HG03103 (cell line): Measurements from ENCODE around the gene A2M.

Source experiments
- ATAC-seq: cut with Tn5 transposase; IDR thresholded peaks from one replicate; pipeline ENCODE4 v1.9.1; 2021; ENCODE audit warnings: low read depth; ENCODE audit not compliant: unreplicated experiment

Gene A2M

DNA sequence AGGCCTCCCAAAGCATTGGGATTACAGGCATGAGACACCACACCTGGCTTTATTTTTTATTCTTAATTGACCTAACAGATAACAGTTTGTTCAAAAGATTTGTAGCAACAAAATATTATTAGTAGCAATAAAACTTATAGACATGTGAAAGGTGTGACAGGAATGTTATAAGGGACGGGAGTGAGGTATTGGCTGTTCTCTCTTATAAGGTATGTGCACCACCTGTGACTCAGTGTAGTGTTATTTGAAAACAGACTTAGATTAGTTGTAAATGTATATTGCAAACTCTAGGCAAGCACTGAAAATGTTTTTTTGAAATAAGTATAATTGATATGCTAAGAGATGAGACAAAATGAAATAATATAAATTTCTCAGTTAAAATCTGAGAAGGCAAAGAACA is 68.6 kb downstream of the A2M start:
- ATAC-seq, result no peak

DNA sequence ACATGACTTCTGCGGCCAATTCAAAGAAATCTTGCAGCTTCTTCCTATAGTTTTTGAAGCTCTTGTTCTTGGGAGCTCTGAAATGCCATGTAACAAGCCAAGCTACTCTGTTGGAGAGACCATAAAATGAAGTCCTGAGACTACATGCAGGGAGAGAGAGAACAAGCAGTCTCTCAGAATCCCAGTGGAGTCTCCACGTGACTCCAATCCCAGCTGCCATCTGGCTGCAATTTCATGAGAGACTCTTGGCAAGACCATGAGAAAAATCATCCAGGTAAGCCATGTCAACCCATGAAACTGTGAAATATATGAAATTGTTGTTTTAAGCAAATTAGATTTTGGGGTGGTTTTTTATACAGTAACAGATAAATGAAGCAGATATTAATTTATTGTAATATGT is 72.0 kb downstream of the A2M start:
- no peak for ATAC-seq

DNA sequence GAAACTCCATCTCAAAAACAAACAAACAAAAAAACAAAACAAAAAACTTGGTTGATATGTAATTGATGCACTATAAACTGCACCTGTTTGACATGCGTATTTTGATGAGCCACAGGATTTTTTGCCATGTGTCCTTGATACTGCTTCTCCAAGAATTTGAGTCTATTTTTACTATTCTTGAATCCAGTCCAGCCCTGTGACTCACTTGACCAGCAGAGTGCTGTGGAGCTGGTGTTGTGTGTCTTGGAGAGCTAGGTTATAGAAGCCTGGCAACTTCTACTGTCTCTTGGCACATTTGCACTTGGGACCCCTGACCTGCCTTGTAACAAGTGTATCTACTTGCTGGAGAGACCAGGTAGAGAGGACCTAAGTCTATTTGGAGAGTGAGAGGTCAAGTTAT is 74.4 kb downstream of the A2M start:
- ATAC-seq, result no peak

DNA sequence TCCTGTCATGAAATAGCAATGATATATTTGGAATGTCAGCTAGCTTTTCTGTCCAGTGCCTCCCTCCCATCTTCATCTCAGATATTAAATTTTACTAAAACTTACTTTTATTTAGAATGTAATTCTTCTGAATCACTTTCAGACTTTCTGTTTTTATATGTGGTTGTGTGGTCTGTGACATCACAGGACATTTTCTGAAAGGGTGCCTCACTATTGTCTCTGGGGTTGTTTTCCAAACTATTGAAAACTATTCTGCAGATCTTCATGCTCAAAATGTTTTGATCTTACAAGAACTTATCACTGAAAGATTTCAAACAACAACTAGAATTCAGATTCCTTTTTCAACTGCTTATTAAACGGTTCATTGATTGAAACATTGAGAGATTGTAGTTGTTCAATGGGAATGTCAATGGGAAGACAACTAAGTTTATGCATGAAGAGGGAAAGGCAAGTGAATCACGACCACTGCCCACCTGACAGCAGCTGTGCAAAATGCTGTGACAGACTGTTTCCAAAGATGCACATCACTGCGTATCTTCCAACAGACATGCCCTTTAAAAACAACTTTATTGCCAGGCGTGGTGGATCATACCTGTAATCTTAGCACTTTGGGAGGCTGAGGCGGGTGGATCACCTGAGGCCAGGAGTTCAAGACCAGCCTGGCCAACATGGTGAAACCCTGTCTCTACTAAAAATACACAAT is 75.1 kb downstream of the A2M start:
- no peak for ATAC-seq

DNA sequence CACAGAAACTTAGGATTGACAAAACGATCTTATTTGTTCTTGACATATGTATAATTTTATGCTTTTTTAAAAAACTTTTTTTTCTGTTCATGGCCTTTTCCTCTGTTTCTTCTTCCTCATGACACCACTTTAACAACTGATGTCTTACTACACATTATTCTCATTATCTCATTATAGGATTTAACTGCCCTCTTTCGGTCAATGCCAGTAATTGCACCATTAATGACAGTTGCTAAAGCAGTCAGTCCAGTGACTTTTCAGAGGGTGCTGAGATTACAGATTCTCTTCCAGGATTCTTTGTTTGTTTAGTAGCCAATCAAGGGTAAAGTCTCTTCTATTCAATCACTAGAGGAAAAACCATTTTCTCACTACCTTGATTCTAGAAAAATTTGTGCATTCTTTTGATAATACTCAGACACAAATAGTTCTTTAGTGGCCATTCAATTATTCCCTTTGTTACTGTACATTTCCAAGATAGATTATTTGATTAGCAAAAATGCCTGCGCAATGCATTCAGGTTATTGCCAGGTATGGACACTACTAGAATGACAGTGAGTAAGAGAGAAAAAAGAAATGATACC is 76.2 kb downstream of the A2M start:
- no peak for ATAC-seq

DNA sequence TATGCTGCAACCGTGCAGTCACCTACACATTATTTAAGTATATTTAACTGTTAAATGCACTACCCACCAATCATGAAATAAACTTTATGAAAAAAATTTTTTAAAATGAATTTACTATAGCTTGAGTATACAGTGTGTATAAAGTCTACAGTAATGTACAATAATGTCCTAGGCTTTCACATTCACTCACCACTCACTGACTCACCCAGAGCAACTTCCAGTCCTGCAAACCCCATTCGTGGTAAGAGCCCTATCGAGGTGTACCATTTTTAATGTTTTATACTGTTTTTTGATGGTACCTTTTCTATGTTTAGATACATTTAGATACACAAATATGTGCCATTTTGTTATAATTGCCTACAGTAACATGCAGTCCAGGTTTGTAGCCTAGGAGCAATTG is 78.3 kb downstream of the A2M start:
- ATAC-seq, result no peak

DNA sequence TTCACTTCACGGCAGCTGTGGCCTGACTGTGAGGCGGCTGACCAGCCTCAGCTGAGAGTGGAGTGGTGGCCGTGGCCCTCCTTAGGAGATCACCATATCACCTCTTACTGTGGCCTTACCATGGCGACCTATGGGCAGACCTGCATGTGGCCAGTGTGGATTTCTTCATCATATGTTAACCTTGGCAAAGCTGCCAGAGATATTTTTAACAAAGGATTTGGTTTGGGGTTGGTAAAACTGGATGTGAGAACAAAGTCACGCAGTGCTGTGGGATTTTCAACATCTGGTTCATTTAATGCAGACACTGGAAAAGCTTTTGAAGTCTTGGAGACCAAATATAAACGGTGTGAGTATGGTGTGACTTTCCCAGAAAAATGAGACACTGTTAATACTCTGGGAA is 79.5 kb downstream of the A2M start:
- ATAC-seq, result no peak

DNA sequence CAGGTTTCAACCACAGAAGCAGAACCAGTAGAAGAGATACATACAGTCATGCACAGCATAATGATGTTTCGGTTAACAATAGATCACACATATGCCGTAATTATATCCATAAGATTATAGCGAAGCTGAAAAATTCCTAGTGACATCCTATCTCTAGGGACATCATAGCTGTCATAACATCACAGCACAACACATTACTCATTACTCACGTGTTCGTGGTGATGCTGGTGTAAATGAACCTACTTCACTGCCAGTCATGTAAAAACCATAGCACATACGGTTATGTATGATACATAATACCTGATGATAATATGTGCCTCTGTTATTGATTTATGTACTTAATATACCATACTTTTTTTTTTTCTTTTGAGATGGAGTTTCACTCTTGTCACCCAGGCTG is 81.6 kb downstream of the A2M start:
- ATAC-seq, result no peak

DNA sequence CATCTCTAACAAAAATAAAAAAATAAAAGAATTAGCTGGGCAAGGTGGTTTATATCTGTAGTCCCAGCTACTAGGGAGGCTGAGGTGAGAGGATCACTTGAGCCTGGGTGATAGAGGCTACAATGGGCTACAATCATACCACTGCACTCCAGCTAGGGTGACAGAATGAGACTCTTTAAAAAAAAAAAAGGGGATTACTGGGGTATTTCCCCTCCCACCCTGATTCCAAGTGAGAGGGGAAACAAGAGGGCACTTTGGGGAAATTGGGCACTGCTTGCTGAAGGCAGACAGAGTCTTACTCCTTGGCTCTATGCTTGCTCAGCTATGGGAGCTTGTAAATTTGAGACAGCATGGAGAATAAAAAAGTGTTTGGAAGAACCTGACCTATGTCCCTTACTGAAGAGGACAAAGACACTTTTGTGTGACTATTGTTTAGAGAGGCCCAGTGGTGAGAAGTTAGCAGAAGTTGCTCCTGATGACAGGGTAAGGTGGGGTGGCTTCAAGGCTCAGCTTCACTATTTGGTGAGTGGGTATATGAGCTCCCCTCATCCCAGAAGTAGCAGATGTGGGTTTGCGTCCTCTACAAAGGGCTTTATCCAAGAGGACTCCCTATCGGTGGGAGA is 82.3 kb downstream of the A2M start:
- no peak for ATAC-seq

DNA sequence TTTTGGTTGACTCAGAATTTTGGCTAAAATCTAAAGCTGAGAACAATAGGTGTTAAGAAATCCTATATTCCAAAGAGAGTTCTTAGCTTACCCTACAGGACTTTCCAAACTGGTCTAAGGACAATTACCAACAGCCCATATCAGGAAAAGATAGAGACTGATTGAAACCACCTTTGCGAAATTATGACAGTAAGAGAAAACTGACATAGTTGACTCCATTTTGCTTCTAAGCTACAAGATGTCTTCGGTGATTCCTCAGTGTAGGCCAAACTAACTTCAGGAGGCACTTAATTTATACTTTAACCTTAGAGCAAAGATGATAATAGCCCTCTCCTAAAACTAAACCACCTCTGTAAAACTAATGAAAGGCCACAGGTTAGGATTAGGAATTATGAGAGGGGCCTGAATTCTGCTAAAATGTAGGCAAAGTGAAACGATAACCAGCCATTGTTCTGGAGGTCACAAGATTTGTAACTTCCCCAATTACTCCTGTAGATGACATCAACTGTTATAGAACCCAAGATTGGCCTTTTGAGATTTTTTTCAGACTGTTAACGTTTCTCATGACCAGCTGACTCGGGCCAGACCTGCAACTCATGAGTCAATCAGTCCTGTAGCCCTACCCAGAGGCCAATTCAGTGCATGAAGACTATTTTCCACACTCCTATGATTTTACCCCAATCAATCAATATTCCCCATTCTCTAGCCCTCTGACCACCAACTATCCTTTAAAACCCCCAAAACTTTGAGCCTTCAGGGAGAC is 83.3 kb downstream of the A2M start:
- no peak for ATAC-seq

DNA sequence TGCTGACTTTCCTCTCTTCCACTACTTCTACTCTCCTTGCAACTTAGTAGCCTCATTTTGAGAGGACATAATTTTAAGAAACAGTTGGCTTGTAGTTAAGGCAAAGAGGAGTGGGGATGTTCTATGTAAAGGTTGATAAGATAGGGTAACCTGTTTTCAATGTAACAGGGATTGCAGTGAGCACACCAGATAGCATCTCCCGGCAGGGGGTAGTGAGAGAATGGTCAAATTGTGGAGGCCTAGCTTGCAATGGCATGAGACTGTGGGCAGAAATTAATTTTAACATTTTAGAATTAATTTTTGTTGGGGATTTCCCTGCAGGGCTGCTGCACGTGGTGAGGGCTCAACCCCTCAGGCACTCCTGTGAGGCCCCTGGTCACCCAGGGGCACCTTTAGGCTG is 84.9 kb downstream of the A2M start:
- ATAC-seq, result no peak

DNA sequence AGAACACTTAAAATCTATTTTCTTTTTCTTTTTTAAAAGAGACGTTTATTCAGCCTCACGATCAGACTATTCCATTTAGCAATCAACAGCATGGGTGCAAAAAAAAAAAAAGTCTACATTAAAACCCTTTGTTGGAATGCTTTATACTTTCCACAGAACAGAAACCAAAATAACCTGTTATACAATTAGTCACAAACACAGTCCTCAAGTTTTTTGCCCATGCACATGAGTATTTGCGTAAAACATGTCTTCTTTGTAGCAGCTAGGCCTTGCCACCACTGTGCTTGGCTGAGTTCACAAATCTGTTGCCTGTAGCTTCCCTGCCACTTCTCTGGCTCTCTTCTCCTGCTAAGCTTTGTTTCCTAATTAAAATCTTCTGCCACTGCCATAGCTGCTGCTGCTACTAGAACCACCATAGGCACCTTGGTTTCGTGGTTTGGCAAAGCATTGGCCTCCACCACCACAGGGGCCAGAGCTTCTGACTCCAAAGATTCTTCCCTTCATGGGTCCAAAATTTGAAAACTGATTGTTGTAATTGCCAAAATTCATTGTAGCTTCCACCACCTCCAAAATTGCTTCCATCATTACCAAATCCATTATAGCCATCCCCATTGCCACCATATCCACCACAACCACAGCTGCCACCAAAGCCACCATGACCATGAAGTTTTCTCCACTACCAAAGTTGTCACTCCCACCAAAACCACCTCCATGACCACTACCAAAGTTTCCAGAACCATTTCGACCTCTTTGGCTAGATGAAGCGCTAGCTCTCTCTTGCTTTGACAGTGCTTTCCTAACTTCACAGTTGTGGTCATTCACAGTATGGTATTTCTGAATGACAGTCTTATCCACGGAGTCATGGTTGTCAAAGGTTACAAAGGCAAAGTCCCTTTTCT is 88.3 kb downstream of the A2M start:
- no peak for ATAC-seq

DNA sequence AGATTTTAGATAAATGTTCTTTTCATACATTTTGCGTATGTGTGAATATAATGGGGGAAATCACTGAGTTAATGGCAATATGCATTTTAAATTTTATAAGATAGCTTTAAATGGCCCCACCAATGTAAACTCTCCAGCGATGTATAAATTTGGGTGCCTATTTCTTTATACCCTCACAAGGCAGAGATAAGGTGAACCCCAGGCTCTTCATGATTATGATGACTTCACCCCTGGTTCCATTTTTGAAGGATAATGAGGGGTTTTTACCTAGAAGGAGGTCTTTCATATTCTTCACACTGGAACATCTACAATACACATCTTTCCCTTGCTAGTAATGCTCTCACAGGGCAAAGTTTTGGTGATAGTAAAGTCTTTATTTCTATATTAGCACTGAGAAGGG is 91.2 kb downstream of the A2M start:
- ATAC-seq, result no peak

DNA sequence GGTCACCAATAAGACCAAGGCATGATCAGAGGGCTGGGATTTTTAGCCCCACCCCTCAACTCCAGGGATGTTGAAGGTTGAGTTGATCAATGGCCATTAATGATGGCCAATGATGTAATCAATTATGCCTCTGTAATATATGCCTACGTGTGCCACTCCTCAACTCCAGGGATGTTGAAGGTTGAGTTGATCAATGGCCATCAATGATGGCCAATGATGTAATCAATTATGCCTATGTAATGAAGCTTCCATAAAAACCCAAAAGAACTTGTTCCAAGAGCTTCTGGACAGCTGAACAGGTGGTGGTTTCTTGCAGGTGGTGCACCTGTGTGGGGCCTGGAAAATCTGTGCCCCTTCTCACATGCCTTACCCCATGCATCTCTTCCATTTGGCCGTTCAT is 93.1 kb downstream of the A2M start:
- ATAC-seq, result no peak
